Neural cell (in vitro differentiated cells): ENCODE measurements around the gene UBE4A. TPM values are rescaled to one million over a fixed set of nuclear protein-coding genes. Genes with fewer than 3 reads are reported as not detected.

Experiments used
- H2AFZ ChIP-seq: fragments of 200-600, 300-800 bp; sonication (generic), shearing (Covaris generic); 2 replicates; pipeline ENCODE4 v1.6.0; 2014; ENCODE audit warnings: low read depth, mild to moderate bottlenecking, antibody characterized with exemption, low read length, moderate library complexity
- H3F3A ChIP-seq: fragments of 200-600 bp; shearing (Covaris generic); 2 replicates; pipeline ENCODE4 v1.6.1; 2016; ENCODE audit warnings: mild to moderate bottlenecking, moderate library complexity, mixed read lengths, antibody characterized with exemption, low read length; ENCODE audit not compliant: insufficient read depth, poor library complexity, severe bottlenecking
- H3K27ac ChIP-seq: fragments of 200-600, 300-800 bp; sonication (generic), shearing (Covaris generic); 2 replicates; pipeline ENCODE4 v1.5.1; 2014; ENCODE audit warnings: mild to moderate bottlenecking, low read length, moderate library complexity
- H3K27me3 ChIP-seq: fragments of 300-800, 200-600 bp; sonication (generic), shearing (Covaris generic); 2 replicates; pipeline ENCODE4 v1.6.0; 2014; ENCODE audit warnings: mild to moderate bottlenecking, low read depth, low read length, moderate library complexity; ENCODE audit not compliant: insufficient read depth
- H3K36me3 ChIP-seq: fragments of 300-800, 200-600 bp; sonication (generic), shearing (Covaris generic); 2 replicates; pipeline ENCODE4 v1.5.1; 2014; ENCODE audit warnings: mild to moderate bottlenecking, antibody characterized with exemption, low read length, moderate library complexity; ENCODE audit not compliant: insufficient read depth
- H3K4me2 ChIP-seq: fragments of 300-800, 200-600 bp; sonication (generic), shearing (Covaris generic); 2 replicates; pipeline ENCODE4 v1.6.0; 2014; ENCODE audit warnings: mild to moderate bottlenecking, low read length
- H3K4me3 ChIP-seq: fragments of 300-800, 200-600 bp; sonication (generic), shearing (Covaris generic); 2 replicates; pipeline ENCODE4 v1.5.1; 2014; ENCODE audit warnings: mild to moderate bottlenecking, low read length, moderate library complexity
- H3K79me2 ChIP-seq: fragments of 200-600 bp; shearing (Covaris generic); replicated peaks from 2 replicates; pipeline ENCODE4 v1.6.0; 2014; ENCODE audit warnings: mild to moderate bottlenecking, low read length, moderate library complexity; ENCODE audit not compliant: insufficient read depth
- H3K9ac ChIP-seq: fragments of 300-800, 200-600 bp; sonication (generic), shearing (Covaris generic); 2 replicates; pipeline ENCODE4 v1.6.1; 2016; ENCODE audit warnings: mild to moderate bottlenecking, low read length, mixed read lengths
- H3K9me2 ChIP-seq: fragments of 200-600 bp; shearing (Covaris generic); 2 replicates; pipeline ENCODE4 v1.6.1; 2016; ENCODE audit warnings: mild to moderate bottlenecking, low read length, mixed read lengths; ENCODE audit not compliant: insufficient read depth
- H3K9me3 ChIP-seq: fragments of 200-600, 300-800 bp; sonication (generic), shearing (Covaris generic); 2 replicates; pipeline ENCODE4 v1.6.1; 2016; ENCODE audit warnings: mild to moderate bottlenecking, mixed run types, low read length, moderate library complexity, mixed read lengths
- H4K20me1 ChIP-seq: fragments of 200-600 bp; shearing (Covaris generic); 2 replicates; pipeline ENCODE4 v1.6.1; 2016; ENCODE audit warnings: mild to moderate bottlenecking, mixed run types; ENCODE audit not compliant: insufficient read depth
- CTCF ChIP-seq: fragments of 450-650 bp; IDR thresholded peaks from 2 replicates; pipeline ENCODE4 v1.5.1; 2014; ENCODE audit warnings: antibody characterized with exemption, mild to moderate bottlenecking, moderate library complexity; ENCODE audit not compliant: poor library complexity, severe bottlenecking
- EP300 ChIP-seq: fragments of 450-650 bp; conservative IDR thresholded peaks from 2 replicates; pipeline ENCODE4 v1.6.1; 2014; ENCODE audit warnings: antibody characterized with exemption, mild to moderate bottlenecking, moderate library complexity; ENCODE audit not compliant: poor library complexity, severe bottlenecking
- EZH2 ChIP-seq: fragments of 200-600, 300-800 bp; shearing (Covaris generic), sonication (generic); IDR thresholded peaks from 2 replicates; pipeline ENCODE4 v1.6.1; 2014; ENCODE audit warnings: antibody characterized with exemption, low read length, borderline replicate concordance, mild to moderate bottlenecking; ENCODE audit not compliant: insufficient read depth, poor library complexity, severe bottlenecking
- MXI1 ChIP-seq: fragments of 450-650 bp; conservative IDR thresholded peaks from 2 replicates; pipeline ENCODE4 v1.6.1; 2014; ENCODE audit warnings: antibody characterized with exemption, mild to moderate bottlenecking; ENCODE audit not compliant: poor library complexity, severe bottlenecking
- POLR2AphosphoS5 ChIP-seq: IDR thresholded peaks from 2 replicates; pipeline ENCODE4 v1.6.1; 2012
- RAD21 ChIP-seq: fragments of 450-650 bp; conservative IDR thresholded peaks from 2 replicates; pipeline ENCODE4 v1.6.1; 2014; ENCODE audit warnings: antibody characterized with exemption, mild to moderate bottlenecking, moderate library complexity
- REST ChIP-seq: IDR thresholded peaks from 2 replicates; pipeline ENCODE4 v1.6.1; 2012; ENCODE audit warnings: borderline replicate concordance
- SMC3 ChIP-seq: fragments of 450-650 bp; conservative IDR thresholded peaks from 2 replicates; pipeline ENCODE4 v1.6.1; 2014; ENCODE audit warnings: antibody characterized with exemption, mild to moderate bottlenecking, moderate library complexity; ENCODE audit not compliant: poor library complexity
- TAF1 ChIP-seq: IDR thresholded peaks from 2 replicates; pipeline ENCODE4 v1.6.1; 2012; ENCODE audit warnings: low read depth
- polyA plus RNA-seq: library from polyadenylated mRNA; depleted of rRNA; stranded (reverse); fragments of >200 nt; gene quantifications from 2 replicates; pipeline ENCODE4 v1.2.3, GENCODE V29; 2014

UBE4A gene
- polyA plus RNA-seq, 1 donor from 2014 or later: 36.9 TPM

GRCh38 chr11:118443590-118444218 is 84.3 kb downstream of the UBE4A start:
- no peak overlapping the region for H3K4me3 ChIP-seq
- H3K27ac ChIP-seq: no peak overlapping the region
- H3F3A ChIP-seq: no peaks in the 10 kb centered on the region
- H3K9ac ChIP-seq: no peak overlapping the region
- no peak overlapping the region for H3K4me2 ChIP-seq
- H3K9me2 ChIP-seq: no peaks in the 10 kb centered on the region
- H3K36me3 ChIP-seq: no peaks in the 10 kb centered on the region
- no peaks in the 10 kb centered on the region for H3K9me3 ChIP-seq
- H3K79me2 ChIP-seq: peaks cover 98% of the 10 kb centered on the region
- H3K27me3 ChIP-seq: no peaks in the 10 kb centered on the region
- TF ChIP-seq REST: no peak
- TF ChIP-seq TAF1: no peak
- no peak for TF ChIP-seq CTCF
- no peak for TF ChIP-seq POLR2AphosphoS5
- TF ChIP-seq RAD21: no peak
- TF ChIP-seq EZH2: no peak
- TF ChIP-seq SMC3: no peak
- no peak for TF ChIP-seq MXI1
- no peak for TF ChIP-seq EP300
- peaks cover 68% of the 10 kb centered on the region for H4K20me1 ChIP-seq
- no peak overlapping the region for H2AFZ ChIP-seq

GRCh38 chr11:118447423-118447822 is 88.0 kb downstream of the UBE4A start:
- no peak overlapping the region for H3K4me3 ChIP-seq
- peaks cover 91% of the 10 kb centered on the region for H3K79me2 ChIP-seq
- no peaks in the 10 kb centered on the region for H3K36me3 ChIP-seq
- no peaks in the 10 kb centered on the region for H3K9me2 ChIP-seq
- no peak overlapping the region for H3K27ac ChIP-seq
- H2AFZ ChIP-seq: no peak overlapping the region
- H3K9me3 ChIP-seq: no peaks in the 10 kb centered on the region
- H3K9ac ChIP-seq: no peak overlapping the region
- TF ChIP-seq SMC3 (no peak), MXI1 (no peak)
- H3K4me2 ChIP-seq: no peak overlapping the region
- H4K20me1 ChIP-seq: peaks cover 37% of the 10 kb centered on the region
- H3K27me3 ChIP-seq: no peaks in the 10 kb centered on the region
- H3F3A ChIP-seq: no peaks in the 10 kb centered on the region
